Upper lobe of right lung (tissue), 1 donor: Measurements from ENCODE around the gene OXLD1. TPM values are rescaled to one million over a fixed set of nuclear protein-coding genes. Genes with fewer than 3 reads are reported as not detected.

Experiments
- ATAC-seq: fragments of 200-7000 bp; cut with Tn5 transposase; one replicate; pipeline ENCODE4 v1.9.1; 2020; ENCODE audit warnings: mild to moderate bottlenecking, moderate library complexity
- DNase-seq: peaks from one replicate; pipeline ENCODE4 v3.0.0-alpha.2; 2020
- H3K27ac ChIP-seq: fragments of 200-600 bp; one replicate; pipeline ENCODE4 v1.8.0; 2022
- H3K27me3 ChIP-seq: fragments of 200-600 bp; one replicate; pipeline ENCODE4 v1.8.0; 2022; ENCODE audit warnings: mild to moderate bottlenecking
- H3K36me3 ChIP-seq: fragments of 200-600 bp; one replicate; pipeline ENCODE4 v1.8.0; 2022
- H3K4me1 ChIP-seq: fragments of 200-600 bp; one replicate; pipeline ENCODE4 v1.8.0; 2022
- H3K4me3 ChIP-seq: fragments of 200-600 bp; one replicate; pipeline ENCODE4 v1.8.0; 2022; ENCODE audit warnings: mild to moderate bottlenecking
- H3K9me3 ChIP-seq: fragments of 200-600 bp; one replicate; pipeline ENCODE4 v1.8.0; 2022
- intact Hi-C: fragments of 100-400 bp; cut with DNase I; formaldehyde crosslinking; loops from one replicate; pipeline ENCODE4 v1.11.0; 2022
- total RNA-seq: library from RNA; stranded (reverse); fragmentation: NEBNext Ultra II Directional; extraction: Animal tissue kit (Norgen Biotek cat#: 25700); gene quantifications from one replicate; pipeline ENCODE4 v1.2.1, GENCODE V29; 2021
- TF ChIP-seq, protein P1 (sequence below): fragments of 200-600 bp; IDR thresholded peaks from one replicate; pipeline ENCODE4 v1.8.0; 2022; ENCODE audit warnings: antibody characterized with exemption
- donor health status: DM: no; HTN: yes; CAD: no; lungs with severe emphysema.

The OXLD1 gene
- total RNA-seq, 1 donor from 2014 or later: 26.7 TPM

DNA sequence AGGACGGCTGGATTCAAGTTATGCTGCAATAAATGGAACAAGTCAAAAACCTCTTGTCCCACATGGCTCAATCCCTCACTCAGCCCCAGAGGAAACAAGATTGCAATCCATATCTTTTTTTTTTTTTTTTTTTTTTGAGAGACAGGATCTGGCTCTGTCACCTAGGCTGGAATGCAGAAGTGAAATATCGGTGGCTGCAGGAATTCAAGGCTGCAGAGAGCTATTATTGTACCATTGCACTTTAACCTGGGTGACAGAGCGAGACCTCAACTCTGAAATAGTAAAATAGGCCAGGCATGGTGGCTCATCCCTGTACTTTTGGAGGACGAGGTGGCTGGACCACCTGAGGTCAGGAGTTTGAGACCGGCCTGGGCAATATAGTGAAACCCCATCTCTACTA, 7.4 kb downstream of the OXLD1 start:
- TF ChIP-seq, protein P1, sequence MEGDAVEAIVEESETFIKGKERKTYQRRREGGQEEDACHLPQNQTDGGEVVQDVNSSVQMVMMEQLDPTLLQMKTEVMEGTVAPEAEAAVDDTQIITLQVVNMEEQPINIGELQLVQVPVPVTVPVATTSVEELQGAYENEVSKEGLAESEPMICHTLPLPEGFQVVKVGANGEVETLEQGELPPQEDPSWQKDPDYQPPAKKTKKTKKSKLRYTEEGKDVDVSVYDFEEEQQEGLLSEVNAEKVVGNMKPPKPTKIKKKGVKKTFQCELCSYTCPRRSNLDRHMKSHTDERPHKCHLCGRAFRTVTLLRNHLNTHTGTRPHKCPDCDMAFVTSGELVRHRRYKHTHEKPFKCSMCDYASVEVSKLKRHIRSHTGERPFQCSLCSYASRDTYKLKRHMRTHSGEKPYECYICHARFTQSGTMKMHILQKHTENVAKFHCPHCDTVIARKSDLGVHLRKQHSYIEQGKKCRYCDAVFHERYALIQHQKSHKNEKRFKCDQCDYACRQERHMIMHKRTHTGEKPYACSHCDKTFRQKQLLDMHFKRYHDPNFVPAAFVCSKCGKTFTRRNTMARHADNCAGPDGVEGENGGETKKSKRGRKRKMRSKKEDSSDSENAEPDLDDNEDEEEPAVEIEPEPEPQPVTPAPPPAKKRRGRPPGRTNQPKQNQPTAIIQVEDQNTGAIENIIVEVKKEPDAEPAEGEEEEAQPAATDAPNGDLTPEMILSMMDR: no peak
- ATAC-seq: peak; percentile 34
- Histone ChIP-seq H3K27ac (no peak overlapping the region), H3K9me3 (no peaks in the 10 kb centered on the region), H3K27me3 (no peaks in the 10 kb centered on the region), H3K36me3 (no peaks in the 10 kb centered on the region), H3K4me3 (no peak overlapping the region), H3K4me1 (no peaks in the 10 kb centered on the region)
- no peak for DNase-seq
- intact Hi-C loops: no loop called here

- no peaks in the 10 kb centered on the region for H3K4me1 ChIP-seq
- ATAC-seq (no peak), DNase-seq (no peak)
- no peak overlapping the region for H3K4me3 ChIP-seq
- H3K27me3 ChIP-seq: no peaks in the 10 kb centered on the region
- no peaks in the 10 kb centered on the region for H3K9me3 ChIP-seq
- TF ChIP-seq, protein P1: no peak
- no peaks in the 10 kb centered on the region for H3K36me3 ChIP-seq
- intact Hi-C loops: no loop called here
- H3K27ac ChIP-seq: no peak overlapping the region
Measured at GRCh38 chr17:81656835-81657234, 9.6 kb downstream of the OXLD1 start.

DNA sequence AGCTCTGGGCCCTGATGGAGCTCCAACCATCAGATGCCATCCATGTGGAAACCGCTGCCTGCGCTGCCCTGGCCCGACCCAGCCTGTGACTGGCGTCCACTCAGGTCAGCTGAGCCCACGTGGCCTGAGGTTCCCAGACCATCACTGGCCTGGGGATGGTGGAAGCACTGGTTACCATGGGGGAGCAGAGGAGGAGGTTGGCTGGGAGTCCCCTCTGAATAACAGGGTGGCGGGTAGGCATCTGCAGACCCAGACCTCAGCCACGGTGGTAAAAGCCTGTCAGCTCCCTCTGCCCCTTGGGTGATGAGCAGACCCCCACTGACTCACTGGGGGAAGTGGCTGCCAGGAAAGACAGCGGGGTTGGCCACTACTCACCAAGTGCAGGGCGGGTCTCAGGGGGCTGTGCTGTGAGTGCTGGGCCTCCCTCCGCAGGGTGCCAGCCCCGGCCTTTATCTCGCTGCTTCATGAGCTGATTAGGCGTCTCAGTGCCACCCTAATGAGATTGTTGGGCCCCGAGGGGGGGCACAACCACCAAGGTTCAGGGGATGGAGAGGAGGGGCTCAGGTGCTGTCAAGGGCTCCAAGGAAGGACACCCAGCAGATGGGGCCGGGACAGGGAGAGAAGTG, 10.2 kb downstream of the OXLD1 start, which contains the start of gene PDE6G:
PDE6G (minus strand) TSS at position 425 of the 626 bp plus-strand sequence. CDS start 3,237 bp downstream, outside the sequence.
- H3K4me3 ChIP-seq: no peak within 1 kb of the TSS

DNA sequence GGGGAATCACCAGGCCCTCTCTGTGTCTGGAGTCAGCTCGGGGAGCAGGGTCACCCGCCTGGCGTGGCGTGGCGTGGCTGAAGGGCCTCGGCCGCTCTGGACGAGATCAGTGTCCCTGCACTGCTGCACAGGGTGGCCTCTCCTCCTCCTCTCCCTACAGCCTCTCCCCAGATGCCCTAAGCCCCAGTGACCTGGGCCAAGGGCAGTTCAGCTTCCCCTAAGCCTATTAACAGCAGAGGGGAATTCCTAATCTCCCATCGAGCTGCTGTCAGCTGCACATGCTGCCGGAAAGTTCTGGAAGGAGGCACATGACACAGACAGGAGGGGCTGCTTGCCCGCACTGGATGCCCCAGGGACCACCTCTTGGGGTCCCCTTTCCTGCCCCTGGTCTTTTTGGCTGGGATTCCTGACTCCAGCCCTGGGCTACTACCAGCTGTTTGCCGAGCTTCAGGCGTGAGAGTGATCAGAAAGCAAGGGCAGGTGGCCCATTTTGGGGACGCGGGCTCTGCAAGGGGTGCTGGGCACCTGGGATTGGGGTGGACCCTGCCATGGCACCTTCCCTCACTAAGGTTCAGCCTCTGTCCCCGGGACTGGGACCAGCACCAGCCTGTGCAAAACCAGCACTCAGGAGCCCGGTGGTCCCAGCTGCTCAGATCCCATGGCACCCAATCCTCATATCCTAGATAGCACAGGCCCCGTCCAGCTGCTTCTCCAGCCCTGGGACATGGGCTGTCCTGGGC, 10.9 kb downstream of the OXLD1 start:
- H3K27ac ChIP-seq: no peak overlapping the region
- peaks cover 1% of the 10 kb centered on the region for H3K27me3 ChIP-seq
- H3K4me1 ChIP-seq: no peaks in the 10 kb centered on the region
- TF ChIP-seq, protein P1: no peak
- no peak overlapping the region for H3K4me3 ChIP-seq
- H3K36me3 ChIP-seq: no peaks in the 10 kb centered on the region
- intact Hi-C loops: no loop called here
- no peaks in the 10 kb centered on the region for H3K9me3 ChIP-seq
- no peak for DNase-seq
- no peak for ATAC-seq

More for the DNA sequence above, 10.2 kb downstream of the OXLD1 start, which contains the start of gene PDE6G:
- Histone ChIP-seq H3K27ac (no peak within 1 kb of the TSS), H3K9me3 (no peaks in the 10 kb centered on the region), H3K4me1 (no peaks in the 10 kb centered on the region), H3K27me3 (no peaks in the 10 kb centered on the region), H3K36me3 (no peaks in the 10 kb centered on the region)
- intact Hi-C loops: no loop called here
- no peak for DNase-seq
- no peak for ATAC-seq
- TF ChIP-seq, protein P1: no peak

- H3K4me3 ChIP-seq: peak overlapping the region; percentile 16
- ATAC-seq (peak; percentile 21), DNase-seq (no peak)
- H3K4me1 ChIP-seq: no peaks in the 10 kb centered on the region
- no peak overlapping the region for H3K27ac ChIP-seq
- no peaks in the 10 kb centered on the region for H3K9me3 ChIP-seq
- peaks cover 26% of the 10 kb centered on the region for H3K27me3 ChIP-seq
- intact Hi-C loops: no loop called here
- H3K36me3 ChIP-seq: no peaks in the 10 kb centered on the region
- TF ChIP-seq, protein P1: no peak
Measured at GRCh38 chr17:81652906-81653771, 13.3 kb downstream of the OXLD1 start.
